Measurements from ENCODE around the gene ZNF358.

The ZNF358 gene

GRCh38 chr19:7515645-7516151 is at the start of gene ZNF358:
Gene ZNF358, plus strand, starts transcription at chr19:7516103. Its CDS starts 3,140 bp downstream, at chr19:7519243.
- Histone ChIP-seq H3K36me3 (ENCODE audit: control insufficient read depth, low read length) (no peaks in the 10 kb centered on the region), H4K20me1 (ENCODE audit: control insufficient read depth, insufficient read depth, low read depth, low read length) (no peaks in the 10 kb centered on the region), H3K4me3 (ENCODE audit: low read length) (peak within 1 kb of the TSS; percentile 25; the same call in 1 of the 2 replicates), H3K4me1 (ENCODE audit: control insufficient read depth, low read length) (peaks cover 3% of the 10 kb centered on the region; the same call in 1 of the 2 replicates), H3K9me2 (replicated peaks; ENCODE audit: control insufficient read depth, low read length) (no peaks in the 10 kb centered on the region), H3F3A (ENCODE audit: control insufficient read depth, insufficient read depth) (no peaks in the 10 kb centered on the region), H3K79me2 (ENCODE audit: control insufficient read depth, low read length) (no peaks in the 10 kb centered on the region), H3K27ac (ENCODE audit: low read depth, low read length) (no peak within 1 kb of the TSS), H3K9me3 (ENCODE audit: control insufficient read depth, insufficient read depth, low read length) (no peaks in the 10 kb centered on the region), H3K4me2 (ENCODE audit: low read length) (peak within 1 kb of the TSS; percentile 32; the same call in 1 of the 2 replicates), H3K27me3 (ENCODE audit: control insufficient read depth, low read length) (peaks cover 45% of the 10 kb centered on the region)
- TF ChIP-seq EZH2phosphoT487 (IDR thresholded peaks at IDR 0.05; ENCODE audit: borderline replicate concordance, low read length) = no peak

GRCh38 chr19:7467009-7467989 is 48.6 kb upstream of the ZNF358 start:
- Histone ChIP-seq H4K20me1 (ENCODE audit: control insufficient read depth, insufficient read depth, low read depth, low read length) (no peaks in the 10 kb centered on the region), H3K27ac (ENCODE audit: low read depth, low read length) (no peak overlapping the region), H3K4me2 (ENCODE audit: low read length) (no peak overlapping the region), H3K36me3 (ENCODE audit: control insufficient read depth, low read length) (peaks cover 85% of the 10 kb centered on the region), H3F3A (ENCODE audit: control insufficient read depth, insufficient read depth) (peaks cover 10% of the 10 kb centered on the region), H3K4me1 (ENCODE audit: control insufficient read depth, low read length) (peaks cover 19% of the 10 kb centered on the region), H3K4me3 (ENCODE audit: low read length) (no peak overlapping the region), H3K9me2 (replicated peaks; ENCODE audit: control insufficient read depth, low read length) (no peaks in the 10 kb centered on the region), H3K79me2 (ENCODE audit: control insufficient read depth, low read length) (no peaks in the 10 kb centered on the region), H3K9me3 (ENCODE audit: control insufficient read depth, insufficient read depth, low read length) (no peaks in the 10 kb centered on the region), H3K27me3 (ENCODE audit: control insufficient read depth, low read length) (no peaks in the 10 kb centered on the region)
- no peak for TF ChIP-seq CTCF (IDR thresholded peaks at IDR 0.05; ENCODE audit: low read depth, low read length, poor library complexity, severe bottlenecking)
- TF ChIP-seq EZH2phosphoT487 (IDR thresholded peaks at IDR 0.05; ENCODE audit: borderline replicate concordance, low read length) = no peak

GRCh38 chr19:7468840-7469239 is 47.1 kb upstream of the ZNF358 start:
- no peak for TF ChIP-seq EZH2phosphoT487 (IDR thresholded peaks at IDR 0.05; ENCODE audit: borderline replicate concordance, low read length)
- no peak for TF ChIP-seq CTCF (IDR thresholded peaks at IDR 0.05; ENCODE audit: low read depth, low read length, poor library complexity, severe bottlenecking)
- no peaks in the 10 kb centered on the region for H4K20me1 ChIP-seq (ENCODE audit: control insufficient read depth, insufficient read depth, low read depth, low read length)
- H3K4me1 ChIP-seq (ENCODE audit: control insufficient read depth, low read length) = peaks cover 33% of the 10 kb centered on the region

More at GRCh38 chr19:7468840-7469239, 47.1 kb upstream of the ZNF358 start:
- H3K27ac ChIP-seq (ENCODE audit: low read depth, low read length) = no peak overlapping the region
- no peaks in the 10 kb centered on the region for H3K79me2 ChIP-seq (ENCODE audit: control insufficient read depth, low read length)
- no peaks in the 10 kb centered on the region for H3K9me3 ChIP-seq (ENCODE audit: control insufficient read depth, insufficient read depth, low read length)
- no peaks in the 10 kb centered on the region for H3K27me3 ChIP-seq (ENCODE audit: control insufficient read depth, low read length)
- no peak overlapping the region for H3K4me3 ChIP-seq (ENCODE audit: low read length)
- peaks cover 75% of the 10 kb centered on the region for H3K36me3 ChIP-seq (ENCODE audit: control insufficient read depth, low read length)
- no peak overlapping the region for H3K4me2 ChIP-seq (ENCODE audit: low read length)
- peaks cover 12% of the 10 kb centered on the region for H3F3A ChIP-seq (ENCODE audit: control insufficient read depth, insufficient read depth)
- H3K9me2 ChIP-seq (replicated peaks; ENCODE audit: control insufficient read depth, low read length) = no peaks in the 10 kb centered on the region

All from DOHH2 (cell line).